Measurements from ENCODE around the gene OR12D2. TPM values are rescaled to one million over a fixed set of nuclear protein-coding genes. Genes with fewer than 3 reads are reported as not detected.

Gene OR12D2
- total and polyA plus RNA-seq, 4 donors = 0.17 TPM; not detected in 3

DNA sequence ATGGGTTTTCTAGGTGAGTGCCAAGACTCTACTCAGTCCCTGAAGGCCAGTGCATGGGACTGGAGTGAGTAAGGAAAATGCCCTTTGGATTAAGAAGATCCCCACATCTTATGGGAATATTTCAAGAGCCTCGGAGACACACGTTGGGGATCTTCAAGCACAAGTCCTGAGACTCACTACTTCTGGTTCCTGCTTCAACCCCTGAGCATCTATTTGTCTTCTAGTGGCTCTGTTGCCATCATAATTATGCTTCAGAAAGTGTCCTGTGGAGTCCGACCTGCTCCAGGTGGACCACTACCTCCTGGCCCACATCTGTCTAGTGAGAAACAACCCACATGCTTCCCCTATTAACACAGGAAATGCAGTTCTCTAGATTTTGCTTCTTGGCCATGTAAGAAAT lies 26.7 kb upstream of the OR12D2 start, which contains the start of gene OR5V1:
OR5V1 (minus strand) TSS at position 101 of the 400 bp plus-strand sequence. CDS start 12,670 bp downstream, outside the sequence.
- Histone ChIP-seq H3K9me3 (ENCODE audit: control insufficient read depth in 4 of 4, insufficient read depth in 3 of 4, low read length in 3 of 4) (no peaks in the 10 kb centered on the region), H3K27ac (ENCODE audit: low read depth in 1 of 2, low read length in 1 of 2) (no peak within 1 kb of the TSS), H3K36me3 (ENCODE audit: control insufficient read depth in 4 of 4, insufficient read depth in 4 of 4, low read length in 4 of 4) (no peaks in the 10 kb centered on the region), H3K4me3 (no peak within 1 kb of the TSS), H3K4me1 (ENCODE audit: control insufficient read depth in 5 of 5, insufficient read depth in 5 of 5, low read length in 5 of 5) (no peaks in the 10 kb centered on the region), H3K27me3 (ENCODE audit: control insufficient read depth in 3 of 3, insufficient read depth in 3 of 3, low read length in 2 of 3) (no peaks in the 10 kb centered on the region), H3K9ac (ENCODE audit: insufficient read depth in 1 of 2, low read length in 2 of 2) (no peak within 1 kb of the TSS)
- ATAC-seq (ENCODE audit: insufficient read depth, low FRiP score) = no peak
- TF ChIP-seq, protein P1, sequence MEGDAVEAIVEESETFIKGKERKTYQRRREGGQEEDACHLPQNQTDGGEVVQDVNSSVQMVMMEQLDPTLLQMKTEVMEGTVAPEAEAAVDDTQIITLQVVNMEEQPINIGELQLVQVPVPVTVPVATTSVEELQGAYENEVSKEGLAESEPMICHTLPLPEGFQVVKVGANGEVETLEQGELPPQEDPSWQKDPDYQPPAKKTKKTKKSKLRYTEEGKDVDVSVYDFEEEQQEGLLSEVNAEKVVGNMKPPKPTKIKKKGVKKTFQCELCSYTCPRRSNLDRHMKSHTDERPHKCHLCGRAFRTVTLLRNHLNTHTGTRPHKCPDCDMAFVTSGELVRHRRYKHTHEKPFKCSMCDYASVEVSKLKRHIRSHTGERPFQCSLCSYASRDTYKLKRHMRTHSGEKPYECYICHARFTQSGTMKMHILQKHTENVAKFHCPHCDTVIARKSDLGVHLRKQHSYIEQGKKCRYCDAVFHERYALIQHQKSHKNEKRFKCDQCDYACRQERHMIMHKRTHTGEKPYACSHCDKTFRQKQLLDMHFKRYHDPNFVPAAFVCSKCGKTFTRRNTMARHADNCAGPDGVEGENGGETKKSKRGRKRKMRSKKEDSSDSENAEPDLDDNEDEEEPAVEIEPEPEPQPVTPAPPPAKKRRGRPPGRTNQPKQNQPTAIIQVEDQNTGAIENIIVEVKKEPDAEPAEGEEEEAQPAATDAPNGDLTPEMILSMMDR (IDR thresholded peaks at IDR 0.05; ENCODE audit: control extremely low read depth, extremely low read depth) = no peak
- DNase-seq = no peak
- 81 to 91% methylated on average over 3 of the region's 3 CpGs for WGBS, 2 donors

DNA sequence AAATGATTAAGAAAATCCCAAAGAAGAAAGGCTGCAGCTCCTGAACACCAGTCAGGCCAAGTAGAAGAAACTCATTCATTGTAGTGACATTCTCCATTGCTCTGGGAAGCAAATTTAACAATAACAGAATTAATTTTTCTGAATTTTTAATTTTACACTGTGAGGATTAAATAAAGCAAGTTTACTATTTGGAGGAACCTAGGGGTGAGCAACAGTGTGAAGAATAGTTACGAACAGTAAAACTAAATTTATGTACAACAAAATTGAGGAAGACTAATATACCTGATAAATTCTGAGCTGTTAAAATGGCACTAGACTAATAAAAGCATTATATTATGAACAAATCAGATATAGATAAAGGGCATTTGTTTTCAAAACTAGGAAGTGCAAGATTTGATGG lies 20.2 kb upstream of the OR12D2 start, which contains the start of gene OR12D3:
OR12D3 (minus strand) TSS at position 101 of the 400 bp plus-strand sequence; CDS start at position 97, 4 bp downstream.
- H3K9ac ChIP-seq (ENCODE audit: insufficient read depth in 1 of 2, low read length in 2 of 2) = no peak within 1 kb of the TSS
- H3K36me3 ChIP-seq (ENCODE audit: control insufficient read depth in 4 of 4, insufficient read depth in 4 of 4, low read length in 4 of 4) = no peaks in the 10 kb centered on the region
- peaks cover 0 to 2% (median 0%) of the 10 kb centered on the region in 4 donors for H3K9me3 ChIP-seq (ENCODE audit: control insufficient read depth in 4 of 4, insufficient read depth in 3 of 4, low read length in 3 of 4)
- TF ChIP-seq, protein P1 (IDR thresholded peaks at IDR 0.05; ENCODE audit: control extremely low read depth, extremely low read depth) = no peak
- H3K4me3 ChIP-seq = no peak within 1 kb of the TSS
- no peaks in the 10 kb centered on the region for H3K4me1 ChIP-seq (ENCODE audit: control insufficient read depth in 5 of 5, insufficient read depth in 5 of 5, low read length in 5 of 5)
- WGBS, 2 donors = 93 to 95% methylated on average over 1 of the region's 1 CpG
- H3K27ac ChIP-seq (ENCODE audit: low read depth in 1 of 2, low read length in 1 of 2) = no peak within 1 kb of the TSS
- no peaks in the 10 kb centered on the region for H3K27me3 ChIP-seq (ENCODE audit: control insufficient read depth in 3 of 3, insufficient read depth in 3 of 3, low read length in 2 of 3)
- DNase-seq = no peak
- ATAC-seq (ENCODE audit: insufficient read depth, low FRiP score) = no peak

DNA sequence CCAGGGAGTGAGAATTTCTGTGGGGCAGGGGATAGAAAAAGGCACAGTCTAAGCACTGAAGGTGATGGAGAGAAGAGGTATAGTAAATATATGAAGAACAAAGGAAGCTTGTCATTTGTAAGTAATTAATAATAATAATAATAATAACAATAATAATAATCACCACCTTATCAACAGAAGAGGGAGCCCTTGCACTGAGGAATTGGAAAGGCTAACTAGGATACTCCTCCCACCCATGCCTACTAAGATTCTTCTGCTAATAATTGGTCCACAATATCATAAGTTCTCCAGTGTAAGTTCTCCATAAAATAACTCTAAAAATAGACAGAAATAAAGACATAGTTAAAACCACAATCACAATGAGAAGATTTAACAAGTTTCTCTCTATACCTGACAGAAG lies 19.4 kb upstream of the OR12D2 start:
- Histone ChIP-seq H3K9me3 (ENCODE audit: control insufficient read depth in 4 of 4, insufficient read depth in 3 of 4, low read length in 3 of 4) (peaks cover 0 to 3% (median 0%) of the 10 kb centered on the region in 4 donors), H3K4me3 (no peak overlapping the region), H3K27me3 (ENCODE audit: control insufficient read depth in 3 of 3, insufficient read depth in 3 of 3, low read length in 2 of 3) (no peaks in the 10 kb centered on the region), H3K27ac (ENCODE audit: low read depth in 1 of 2, low read length in 1 of 2) (no peak overlapping the region), H3K4me1 (ENCODE audit: control insufficient read depth in 5 of 5, insufficient read depth in 5 of 5, low read length in 5 of 5) (no peaks in the 10 kb centered on the region), H3K36me3 (ENCODE audit: control insufficient read depth in 4 of 4, insufficient read depth in 4 of 4, low read length in 4 of 4) (no peaks in the 10 kb centered on the region), H3K9ac (ENCODE audit: insufficient read depth in 1 of 2, low read length in 2 of 2) (no peak overlapping the region)
- DNase-seq (peak in 2 of 3 donors; percentile 7 to 32), ATAC-seq (ENCODE audit: insufficient read depth, low FRiP score) (no peak)
- TF ChIP-seq, protein P1 (IDR thresholded peaks at IDR 0.05; ENCODE audit: control extremely low read depth, extremely low read depth) = no peak

DNA sequence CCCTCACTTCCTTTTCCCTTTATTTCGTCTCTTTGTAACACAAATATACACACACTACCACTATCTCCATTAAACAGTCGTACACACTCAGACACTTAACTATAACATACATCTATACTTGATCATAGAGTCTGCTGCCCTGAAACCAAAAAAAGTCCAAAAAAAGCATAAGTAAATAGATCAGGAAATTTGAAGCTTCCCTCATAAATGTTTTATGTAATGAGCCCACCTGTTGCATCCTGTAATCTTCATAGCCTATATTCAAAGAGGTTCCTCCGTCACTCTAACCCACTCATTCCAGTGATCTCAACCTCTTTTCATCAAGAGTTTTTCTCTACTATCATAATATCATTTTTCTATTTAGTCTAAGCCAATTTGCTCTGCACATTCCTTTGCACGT lies 6.9 kb upstream of the OR12D2 start:
- Histone ChIP-seq H3K4me1 (ENCODE audit: control insufficient read depth in 5 of 5, insufficient read depth in 5 of 5, low read length in 5 of 5) (no peaks in the 10 kb centered on the region), H3K4me3 (no peak overlapping the region), H3K9me3 (ENCODE audit: control insufficient read depth in 4 of 4, insufficient read depth in 3 of 4, low read length in 3 of 4) (peaks cover 0 to 2% (median 0%) of the 10 kb centered on the region in 4 donors), H3K36me3 (ENCODE audit: control insufficient read depth in 4 of 4, insufficient read depth in 4 of 4, low read length in 4 of 4) (no peaks in the 10 kb centered on the region), H3K9ac (ENCODE audit: insufficient read depth in 1 of 2, low read length in 2 of 2) (no peak overlapping the region), H3K27me3 (ENCODE audit: control insufficient read depth in 3 of 3, insufficient read depth in 3 of 3, low read length in 2 of 3) (no peaks in the 10 kb centered on the region), H3K27ac (ENCODE audit: low read depth in 1 of 2, low read length in 1 of 2) (no peak overlapping the region)
- WGBS, 2 donors = 60 to 67% methylated on average over 4 of the region's 4 CpGs
- ATAC-seq (ENCODE audit: insufficient read depth, low FRiP score) (no peak), DNase-seq (no peak)
- TF ChIP-seq, protein P1 (IDR thresholded peaks at IDR 0.05; ENCODE audit: control extremely low read depth, extremely low read depth) = no peak
